ENCODE results near the gene ZMIZ1.

GRCh38 chr10:79272353-79272752 is 203.6 kb downstream of the ZMIZ1 start:
- TF ChIP-seq EZH2 (IDR thresholded peaks at IDR 0.05; ENCODE audit: low read length, missing control alignments) (no peak), CTCF (conservative IDR thresholded peaks at IDR 0.05 in 1 of 2, IDR thresholded peaks at IDR 0.05 in 1 of 2; ENCODE audit: low read depth in 1 of 2, low read length in 2 of 2) (no peak)

All from fibroblast of lung (primary cell).